H1 (cell line): Measurements from ENCODE around the gene SLC2A13. TPM values are rescaled to one million over a fixed set of nuclear protein-coding genes. Genes with fewer than 3 reads are reported as not detected.

Experiments used
- EGR1 ChIP-seq: IDR thresholded peaks from 2 replicates; pipeline ENCODE4 v1.6.1; 2011; ENCODE audit warnings: low read depth, low read length, borderline replicate concordance
- KDM5A ChIP-seq: fragments of 200-600 bp; IDR thresholded peaks from 2 replicates; pipeline ENCODE4 v1.7.1; 2012; ENCODE audit warnings: mild to moderate bottlenecking, low read length, inconsistent platforms, mixed read lengths
- POLR2A ChIP-seq, 2 experiments: IDR thresholded peaks; 1 replicate in 1 of 2; 2 replicates in 1 of 2; pipeline ENCODE4 v1.6.1; 2011; ENCODE audit warnings: low read depth in 2 of 2, low read length in 2 of 2, mild to moderate bottlenecking in 2 of 2; ENCODE audit errors: control extremely low read depth in 1 of 2
- TAF1 ChIP-seq: IDR thresholded peaks from 2 replicates; pipeline ENCODE4 v1.6.1; 2011; ENCODE audit warnings: mild to moderate bottlenecking, low read depth, low read length
- polyA plus RNA-seq, 7 experiments: library from polyadenylated mRNA; depleted of rRNA in 3 of 7; stranded (reverse) in 5 of 7; unstranded in 2 of 7; fragments of >200 nt in 5 of 7; fragments of 200-250 nt in 2 of 7; gene quantifications; 1 replicate in 5 of 7; 2 replicates in 1 of 7; 4 replicates in 1 of 7; pipeline versions ENCODE4 v1.2.1 to v1.2.3, GENCODE V29; 2011 to 2013; ENCODE audit warnings: missing spikeins in 2 of 7, mixed read lengths in 2 of 7
- total RNA-seq: library from RNA; stranded (reverse); fragmentation: NEBNext Ultra II Directional; extraction: Animal tissue kit (Norgen Biotek cat#: 25700); gene quantifications from 2 replicates; pipeline ENCODE4 v1.2.1, GENCODE V29; 2021

SLC2A13 gene
- total and polyA plus RNA-seq, 2 of the 8 experiments (the other 6 are each of a cell fraction or from before 2014, with no cell fraction given): 2.8 to 9.6 TPM

GRCh38 chr12:39814626-39815025 is 291.3 kb downstream of the SLC2A13 start (continued):
- no peak for TF ChIP-seq TAF1
- TF ChIP-seq KDM5A: no peak
- no peak for TF ChIP-seq EGR1
- TF ChIP-seq POLR2A (IDR thresholded peaks at IDR 0.05; ENCODE audit: control extremely low read depth in 1 of 2, low read depth in 2 of 2, low read length in 2 of 2): no peak
